A549 (cell line): ENCODE measurements around the gene LOXHD1. TPM values are rescaled to one million over a fixed set of nuclear protein-coding genes. Genes with fewer than 3 reads are reported as not detected.

Experiments used
- ATAC-seq, 2 experiments: fragments of 200-7000 bp in 1 of 2; fragments of >200 bp in 1 of 2; cut with Nextera tagmentation in 1 of 2; cut with Tn5 transposase in 1 of 2; 3 replicates each; pipeline versions ENCODE4 v1.8.0 to v1.9.1; 2018 to 2020; ENCODE audit warnings: mild to moderate bottlenecking in 1 of 2, moderate library complexity in 1 of 2
- CTCF ChIA-PET: fragments of 300-600 bp; sonication (Branson Sonifier 250); formaldehyde crosslinking; extraction: SDS; loops from one replicate; lab custom pipeline; 2021; ENCODE audit warnings: antibody characterized with exemption, inconsistent platforms; lab: Yijun Ruan, JAX
- POLR2A ChIA-PET: fragments of 350-600 bp; formaldehyde crosslinking; extraction: SDS; loops from one replicate; lab custom pipeline; 2021; ENCODE audit warnings: antibody characterized with exemption, inconsistent platforms; lab: Yijun Ruan, JAX
- DNase-seq, 2 experiments: peaks; one replicate each; pipeline versions ENCODE4 v3.0.0 to v3.0.0-alpha.2; 2011 to 2016; ENCODE audit warnings: low read depth in 1 of 2, low spot score in 1 of 2
- FAIRE-seq: peaks from 2 replicates; lab custom pipeline; 2011; peaks lifted over from hg19 to GRCh38; lab: Jason Lieb, UNC
- H3K27ac ChIP-seq, 2 experiments: fragments of >200 bp; sonication (Bioruptor Twin); formaldehyde crosslinking; 3 replicates each; pipeline ENCODE4 v1.5.1; 2016 to 2017
- H3K4me1 ChIP-seq: fragments of >200 bp; sonication (Bioruptor Twin); formaldehyde crosslinking; 3 replicates; pipeline ENCODE4 v1.6.1; 2016
- H3K4me2 ChIP-seq: fragments of >200 bp; sonication (Bioruptor Twin); formaldehyde crosslinking; 3 replicates; pipeline ENCODE4 v1.6.1; 2016
- H3K4me3 ChIP-seq: fragments of >200 bp; sonication (Bioruptor Twin); formaldehyde crosslinking; 3 replicates; pipeline ENCODE4 v1.5.1; 2016
- H3K9me3 ChIP-seq: fragments of >200 bp; sonication (Bioruptor Twin); formaldehyde crosslinking; 3 replicates; pipeline ENCODE4 v1.6.1; 2016
- BHLHE40 ChIP-seq: IDR thresholded peaks from 2 replicates; pipeline ENCODE4 v1.6.1; 2012; ENCODE audit warnings: low read depth, low read length, inconsistent platforms
- CBX2 ChIP-seq: fragments of 200-600 bp; sonication (generic); IDR thresholded peaks from 2 replicates; pipeline ENCODE4 v1.6.1; 2016; ENCODE audit warnings: low read depth, mild to moderate bottlenecking, borderline replicate concordance
- EHF ChIP-seq: fragments of 250-450 bp; sonication (Bioruptor Pico); IDR thresholded peaks from 2 replicates; pipeline ENCODE4 v1.5.0; 2020; ENCODE audit warnings: mild to moderate bottlenecking
- EHMT2 ChIP-seq: fragments of 200-600 bp; sonication (generic); IDR thresholded peaks from 2 replicates; pipeline ENCODE4 v1.6.1; 2016; ENCODE audit warnings: antibody characterized with exemption, low read depth, mild to moderate bottlenecking, moderate library complexity
- FOSL2 ChIP-seq, 2 experiments: fragments of 450-650 bp in 1 of 2; fragments of >200 bp in 1 of 2; sonication (Bioruptor Twin) in 1 of 2; formaldehyde crosslinking; IDR thresholded peaks; 2 replicates each; pipeline versions ENCODE4 v1.5.0 to v1.6.1; 2016 to 2020; ENCODE audit warnings: mild to moderate bottlenecking in 1 of 2, moderate library complexity in 1 of 2
- HDAC2 ChIP-seq: fragments of 200-600 bp; sonication (generic); IDR thresholded peaks from 2 replicates; pipeline ENCODE4 v1.6.1; 2016
- HOXB13 ChIP-seq: fragments of 250-450 bp; sonication (Bioruptor Pico); IDR thresholded peaks from 2 replicates; pipeline ENCODE4 v1.5.0; 2020; ENCODE audit warnings: low read depth, mild to moderate bottlenecking, moderate library complexity
- HOXB5 ChIP-seq: fragments of 250-450 bp; sonication (Bioruptor Pico); IDR thresholded peaks from 2 replicates; pipeline ENCODE4 v1.5.0; 2020; ENCODE audit warnings: mild to moderate bottlenecking, moderate library complexity
- JUN ChIP-seq, 2 experiments: fragments of >200 bp; sonication (Bioruptor Twin); formaldehyde crosslinking; IDR thresholded peaks; 2 replicates in 1 of 2; 3 replicates in 1 of 2; pipeline ENCODE4 v1.6.1; 2016 to 2017
- JUNB ChIP-seq: fragments of >200 bp; sonication (Bioruptor Twin); formaldehyde crosslinking; IDR thresholded peaks from 2 replicates; pipeline ENCODE4 v1.6.1; 2016
- KDM1A ChIP-seq: fragments of 200-600 bp; sonication (generic); IDR thresholded peaks from 2 replicates; pipeline ENCODE4 v1.6.1; 2016; ENCODE audit warnings: low read depth, mild to moderate bottlenecking
- KDM5A ChIP-seq: fragments of 200-600 bp; sonication (generic); IDR thresholded peaks from 2 replicates; pipeline ENCODE4 v1.6.1; 2016; ENCODE audit warnings: antibody characterized with exemption, mild to moderate bottlenecking
- MAFK ChIP-seq: fragments of 450-650 bp; IDR thresholded peaks from 2 replicates; pipeline ENCODE4 v1.6.1; 2014; ENCODE audit not compliant: partially characterized antibody
- MAZ ChIP-seq: fragments of 150-350 bp; IDR thresholded peaks from 2 replicates; pipeline ENCODE4 v1.6.1; 2014; ENCODE audit warnings: antibody characterized with exemption, low read depth, low read length, borderline replicate concordance
- MYC ChIP-seq: IDR thresholded peaks from 2 replicates; pipeline ENCODE4 v1.6.1; 2012; ENCODE audit warnings: mild to moderate bottlenecking, inconsistent platforms, low read length, improper control_type of control experiment, borderline replicate concordance
- NFE2L2 ChIP-seq: fragments of 150-350 bp; conservative IDR thresholded peaks from 2 replicates; pipeline ENCODE4 v1.6.1; 2014; ENCODE audit warnings: low read length
- POLR2AphosphoS2 ChIP-seq: conservative IDR thresholded peaks from 2 replicates; pipeline ENCODE4 v1.6.1; 2012; ENCODE audit warnings: low read length, improper control_type of control experiment, inconsistent platforms
- RARB ChIP-seq: fragments of 250-450 bp; sonication (Bioruptor Pico); IDR thresholded peaks from 2 replicates; pipeline ENCODE4 v1.8.0; 2021; ENCODE audit warnings: mild to moderate bottlenecking, moderate library complexity
- RFX5 ChIP-seq: fragments of 450-650 bp; IDR thresholded peaks from 2 replicates; pipeline ENCODE4 v1.7.1; 2014; ENCODE audit warnings: antibody characterized with exemption, mild to moderate bottlenecking, moderate library complexity
- RNF2 ChIP-seq: fragments of 200-600 bp; sonication (generic); IDR thresholded peaks from 2 replicates; pipeline ENCODE4 v1.6.1; 2016; ENCODE audit warnings: low read depth, mild to moderate bottlenecking, antibody characterized with exemption, moderate library complexity, borderline replicate concordance
- SREBF2 ChIP-seq: fragments of 450-650 bp; IDR thresholded peaks from 2 replicates; pipeline ENCODE4 v1.6.1; 2014; ENCODE audit warnings: mild to moderate bottlenecking, moderate library complexity
- TFCP2L1 ChIP-seq: fragments of 250-450 bp; sonication (Bioruptor Pico); IDR thresholded peaks from 2 replicates; pipeline ENCODE4 v1.5.0; 2021; ENCODE audit warnings: mild to moderate bottlenecking
- TP53 ChIP-seq: fragments of 250-450 bp; sonication (Bioruptor Pico); IDR thresholded peaks from 2 replicates; pipeline ENCODE4 v1.5.0; 2021; ENCODE audit warnings: mild to moderate bottlenecking, moderate library complexity
- ZC3H11A ChIP-seq: fragments of 450-650 bp; IDR thresholded peaks from 2 replicates; pipeline ENCODE4 v1.6.1; 2014; ENCODE audit warnings: antibody characterized with exemption, mild to moderate bottlenecking
- ZNF302 ChIP-seq: fragments of 250-450 bp; sonication (Bioruptor Pico); IDR thresholded peaks from 2 replicates; pipeline ENCODE4 v1.9.0; 2021; ENCODE audit warnings: inconsistent platforms, mild to moderate bottlenecking, moderate library complexity
- ZSCAN20 ChIP-seq: fragments of 250-450 bp; sonication (Bioruptor Pico); IDR thresholded peaks from 2 replicates; pipeline ENCODE4 v1.8.0; 2022; ENCODE audit warnings: mild to moderate bottlenecking, moderate library complexity
- WGBS: methylation state at CpG from one replicate; pipeline ENCODE4 v1.1.6; 2017; ENCODE audit errors: missing lambda C conversion rate; 5-methylcytosine and 5-hydroxymethylcytosine counted together
- polyA plus RNA-seq, 4 experiments: library from polyadenylated mRNA; depleted of rRNA in 3 of 4; stranded (reverse); fragments of >200 nt; fragmentation: RNase III in 1 of 4; extraction: RNeasy Plus Mini Kit Qiagen cat#74134 plus additional on column Dnase treatment in 1 of 4; gene quantifications; 2 replicates in 3 of 4; 3 replicates in 1 of 4; pipeline ENCODE4 v1.2.3, GENCODE V29; 2011 to 2017
- TF ChIP-seq, protein P1 (sequence below): IDR thresholded peaks from 2 replicates; pipeline ENCODE4 v1.6.1; 2012
- TF ChIP-seq, protein P2 (sequence below): fragments of 250-450 bp; sonication (Bioruptor Pico); IDR thresholded peaks from 2 replicates; pipeline ENCODE4 v1.5.0; 2020; ENCODE audit warnings: low read depth, mild to moderate bottlenecking, moderate library complexity
- TF ChIP-seq, protein P3 (sequence below): fragments of 450-650 bp; IDR thresholded peaks from 2 replicates; pipeline ENCODE4 v1.6.1; 2014; ENCODE audit warnings: antibody characterized with exemption
- TF ChIP-seq, protein P4 (sequence below): IDR thresholded peaks from 2 replicates; pipeline ENCODE4 v1.6.1; 2012; ENCODE audit warnings: low read depth, borderline replicate concordance
- TF ChIP-seq, protein P5 (sequence below): fragments of >200 bp; sonication (Bioruptor Twin); formaldehyde crosslinking; IDR thresholded peaks from 3 replicates; pipeline ENCODE4 v1.5.1; 2016
- TF ChIP-seq, protein P6 (sequence below): fragments of 250-450 bp; sonication (Bioruptor Pico); IDR thresholded peaks from 2 replicates; pipeline ENCODE4 v1.5.0; 2021; ENCODE audit warnings: mild to moderate bottlenecking, moderate library complexity, borderline replicate concordance

Gene LOXHD1
- polyA plus RNA-seq, 2 of the 4 experiments (the other 2 are of a cell fraction): not detected

DNA sequence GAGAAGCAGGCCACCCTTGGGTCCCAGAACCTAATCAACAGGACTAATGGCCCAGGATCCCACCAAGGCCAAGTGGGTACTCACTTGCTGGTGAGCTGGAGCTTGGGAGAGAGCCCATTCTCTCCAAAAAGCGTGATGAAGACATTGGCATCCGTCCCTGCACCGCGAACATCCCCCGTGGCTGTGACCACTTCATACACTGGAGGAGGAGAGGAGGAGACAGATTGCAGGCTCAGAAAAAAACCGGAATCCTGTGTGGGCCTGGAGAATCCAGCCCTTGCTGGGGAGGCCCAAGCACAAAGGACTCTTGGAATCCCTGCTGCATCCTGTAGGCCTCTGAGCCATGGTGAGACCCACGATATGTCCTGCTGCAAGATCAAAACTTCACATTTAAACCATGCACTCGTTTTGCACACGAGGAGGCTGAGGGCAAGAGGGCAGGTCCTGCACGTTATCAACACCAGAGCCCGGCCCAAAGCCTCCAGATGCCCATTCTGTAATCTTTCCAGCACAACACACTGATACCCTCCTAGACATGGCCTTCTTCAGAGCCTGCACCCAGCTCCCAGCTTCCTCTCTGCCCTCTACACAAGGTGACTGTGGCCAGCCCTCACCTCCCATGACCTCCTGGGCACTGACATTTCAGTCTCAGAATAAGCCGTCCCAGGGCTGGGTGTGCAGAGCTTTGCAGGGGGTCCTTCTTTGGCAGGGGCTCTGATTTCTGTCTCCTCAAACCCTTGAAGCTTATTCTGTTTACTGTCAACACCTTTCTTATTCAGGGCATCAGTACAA, 7.8 kb downstream of the LOXHD1 start:
- FAIRE-seq: no peak
- 44% methylated on average over 9 of the region's 12 CpGs for WGBS
- Histone ChIP-seq H3K9me3 (no peaks in the 10 kb centered on the region), H3K4me1 (no peaks in the 10 kb centered on the region), H3K27ac (no peak overlapping the region), H3K4me3 (no peak overlapping the region), H3K4me2 (no peak overlapping the region)
- ATAC-seq: no peak
- DNase-seq: no peak
- TF ChIP-seq BHLHE40: no peak
- TF ChIP-seq TP53 (CRISPR knock-in tag): no peak
- no peak for TF ChIP-seq KDM5A
- no peak for TF ChIP-seq ZSCAN20
- TF ChIP-seq, protein P1, sequence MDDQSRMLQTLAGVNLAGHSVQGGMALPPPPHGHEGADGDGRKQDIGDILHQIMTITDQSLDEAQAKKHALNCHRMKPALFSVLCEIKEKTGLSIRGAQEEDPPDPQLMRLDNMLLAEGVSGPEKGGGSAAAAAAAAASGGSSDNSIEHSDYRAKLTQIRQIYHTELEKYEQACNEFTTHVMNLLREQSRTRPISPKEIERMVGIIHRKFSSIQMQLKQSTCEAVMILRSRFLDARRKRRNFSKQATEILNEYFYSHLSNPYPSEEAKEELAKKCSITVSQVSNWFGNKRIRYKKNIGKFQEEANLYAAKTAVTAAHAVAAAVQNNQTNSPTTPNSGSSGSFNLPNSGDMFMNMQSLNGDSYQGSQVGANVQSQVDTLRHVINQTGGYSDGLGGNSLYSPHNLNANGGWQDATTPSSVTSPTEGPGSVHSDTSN: no peak
- no peak for TF ChIP-seq JUN (IDR thresholded peaks at IDR 0.05)
- no peak for TF ChIP-seq KDM1A
- TF ChIP-seq, protein P2, sequence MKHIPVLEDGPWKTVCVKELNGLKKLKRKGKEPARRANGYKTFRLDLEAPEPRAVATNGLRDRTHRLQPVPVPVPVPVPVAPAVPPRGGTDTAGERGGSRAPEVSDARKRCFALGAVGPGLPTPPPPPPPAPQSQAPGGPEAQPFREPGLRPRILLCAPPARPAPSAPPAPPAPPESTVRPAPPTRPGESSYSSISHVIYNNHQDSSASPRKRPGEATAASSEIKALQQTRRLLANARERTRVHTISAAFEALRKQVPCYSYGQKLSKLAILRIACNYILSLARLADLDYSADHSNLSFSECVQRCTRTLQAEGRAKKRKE (CRISPR knock-in tag): no peak
- TF ChIP-seq HOXB5: no peak
- TF ChIP-seq NFE2L2: no peak
- TF ChIP-seq RFX5: no peak
- TF ChIP-seq, protein P3, sequence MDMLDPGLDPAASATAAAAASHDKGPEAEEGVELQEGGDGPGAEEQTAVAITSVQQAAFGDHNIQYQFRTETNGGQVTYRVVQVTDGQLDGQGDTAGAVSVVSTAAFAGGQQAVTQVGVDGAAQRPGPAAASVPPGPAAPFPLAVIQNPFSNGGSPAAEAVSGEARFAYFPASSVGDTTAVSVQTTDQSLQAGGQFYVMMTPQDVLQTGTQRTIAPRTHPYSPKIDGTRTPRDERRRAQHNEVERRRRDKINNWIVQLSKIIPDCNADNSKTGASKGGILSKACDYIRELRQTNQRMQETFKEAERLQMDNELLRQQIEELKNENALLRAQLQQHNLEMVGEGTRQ: no peak
- no peak for TF ChIP-seq MAFK
- no peak for TF ChIP-seq POLR2AphosphoS2
- no peak for TF ChIP-seq ZNF302 (CRISPR knock-in tag)
- TF ChIP-seq RNF2: no peak
- no peak for TF ChIP-seq SREBF2
- no peak for TF ChIP-seq HDAC2
- TF ChIP-seq EHMT2: no peak
- TF ChIP-seq FOSL2 (IDR thresholded peaks at IDR 0.05): no peak
- TF ChIP-seq FOSL2 (CRISPR knock-in tag; IDR thresholded peaks at IDR 0.05): no peak
- ChIA-PET POLR2A (no interaction called here), CTCF (interaction anchor here (1.3 to 5.1 kb wide), 4 partner anchors 8 to 478 kb away, joined by 3 to 37 read pairs (median 4); partner anchors contain the start of gene LOXHD1)

DNA sequence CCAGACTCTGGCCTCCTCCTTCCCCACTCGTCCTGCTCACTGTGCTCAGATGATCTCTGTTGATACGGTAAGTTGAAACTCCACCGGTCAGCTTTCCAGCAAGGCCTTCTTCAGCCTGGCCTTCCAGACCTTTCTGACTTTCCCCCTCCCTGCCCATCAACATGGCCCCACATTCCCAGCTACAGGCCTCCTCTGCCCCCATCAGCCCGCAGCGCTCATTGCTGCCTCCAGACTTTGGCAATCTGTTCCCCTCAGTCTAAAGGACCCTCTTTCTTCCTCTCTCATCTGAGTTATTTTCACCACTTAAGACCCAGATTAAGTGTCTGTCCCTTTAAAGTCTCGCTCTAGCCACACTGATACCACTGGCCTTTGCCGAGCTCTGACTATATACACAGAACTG, 10.6 kb downstream of the LOXHD1 start:
- CTCF ChIA-PET: interaction anchor here (0.9 to 5.1 kb wide), 2 partner anchors 11 to 20 kb away, joined by 3 to 37 read pairs; partner anchors contain the start of gene LOXHD1
- no peak for ATAC-seq
- TF ChIP-seq MAFK (no peak), RARB (CRISPR knock-in tag) (no peak), EHF (CRISPR knock-in tag) (no peak), TFCP2L1 (no peak), JUN (IDR thresholded peaks at IDR 0.05) (no peak), MYC (no peak), CBX2 (no peak), ZC3H11A (no peak), NFE2L2 (no peak), ZSCAN20 (no peak), MAZ (no peak), HOXB13 (CRISPR knock-in tag) (no peak), JUNB (no peak)
- TF ChIP-seq, protein P4, sequence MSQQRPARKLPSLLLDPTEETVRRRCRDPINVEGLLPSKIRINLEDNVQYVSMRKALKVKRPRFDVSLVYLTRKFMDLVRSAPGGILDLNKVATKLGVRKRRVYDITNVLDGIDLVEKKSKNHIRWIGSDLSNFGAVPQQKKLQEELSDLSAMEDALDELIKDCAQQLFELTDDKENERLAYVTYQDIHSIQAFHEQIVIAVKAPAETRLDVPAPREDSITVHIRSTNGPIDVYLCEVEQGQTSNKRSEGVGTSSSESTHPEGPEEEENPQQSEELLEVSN: no peak
- TF ChIP-seq, protein P5, sequence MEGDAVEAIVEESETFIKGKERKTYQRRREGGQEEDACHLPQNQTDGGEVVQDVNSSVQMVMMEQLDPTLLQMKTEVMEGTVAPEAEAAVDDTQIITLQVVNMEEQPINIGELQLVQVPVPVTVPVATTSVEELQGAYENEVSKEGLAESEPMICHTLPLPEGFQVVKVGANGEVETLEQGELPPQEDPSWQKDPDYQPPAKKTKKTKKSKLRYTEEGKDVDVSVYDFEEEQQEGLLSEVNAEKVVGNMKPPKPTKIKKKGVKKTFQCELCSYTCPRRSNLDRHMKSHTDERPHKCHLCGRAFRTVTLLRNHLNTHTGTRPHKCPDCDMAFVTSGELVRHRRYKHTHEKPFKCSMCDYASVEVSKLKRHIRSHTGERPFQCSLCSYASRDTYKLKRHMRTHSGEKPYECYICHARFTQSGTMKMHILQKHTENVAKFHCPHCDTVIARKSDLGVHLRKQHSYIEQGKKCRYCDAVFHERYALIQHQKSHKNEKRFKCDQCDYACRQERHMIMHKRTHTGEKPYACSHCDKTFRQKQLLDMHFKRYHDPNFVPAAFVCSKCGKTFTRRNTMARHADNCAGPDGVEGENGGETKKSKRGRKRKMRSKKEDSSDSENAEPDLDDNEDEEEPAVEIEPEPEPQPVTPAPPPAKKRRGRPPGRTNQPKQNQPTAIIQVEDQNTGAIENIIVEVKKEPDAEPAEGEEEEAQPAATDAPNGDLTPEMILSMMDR: no peak
- TF ChIP-seq, protein P6, sequence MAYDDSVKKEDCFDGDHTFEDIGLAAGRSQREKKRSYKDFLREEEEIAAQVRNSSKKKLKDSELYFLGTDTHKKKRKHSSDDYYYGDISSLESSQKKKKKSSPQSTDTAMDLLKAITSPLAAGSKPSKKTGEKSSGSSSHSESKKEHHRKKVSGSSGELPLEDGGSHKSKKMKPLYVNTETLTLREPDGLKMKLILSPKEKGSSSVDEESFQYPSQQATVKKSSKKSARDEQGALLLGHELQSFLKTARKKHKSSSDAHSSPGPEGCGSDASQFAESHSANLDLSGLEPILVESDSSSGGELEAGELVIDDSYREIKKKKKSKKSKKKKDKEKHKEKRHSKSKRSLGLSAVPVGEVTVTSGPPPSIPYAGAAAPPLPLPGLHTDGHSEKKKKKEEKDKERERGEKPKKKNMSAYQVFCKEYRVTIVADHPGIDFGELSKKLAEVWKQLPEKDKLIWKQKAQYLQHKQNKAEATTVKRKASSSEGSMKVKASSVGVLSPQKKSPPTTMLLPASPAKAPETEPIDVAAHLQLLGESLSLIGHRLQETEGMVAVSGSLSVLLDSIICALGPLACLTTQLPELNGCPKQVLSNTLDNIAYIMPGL (CRISPR knock-in tag): no peak

More for the DNA sequence above, 10.6 kb downstream of the LOXHD1 start:
- FAIRE-seq (no peak), DNase-seq (no peak)
- 52% methylated on average over 7 of the region's 7 CpGs for WGBS
- no peak overlapping the region for H3K4me2 ChIP-seq
- no peak overlapping the region for H3K4me3 ChIP-seq
- POLR2A ChIA-PET: no interaction called here
- H3K4me1 ChIP-seq: no peaks in the 10 kb centered on the region
- H3K27ac ChIP-seq: no peak overlapping the region
- H3K9me3 ChIP-seq: no peaks in the 10 kb centered on the region
